Keratinocyte (primary cell): Measurements from ENCODE around the gene ARHGAP32. TPM values are rescaled to one million over a fixed set of nuclear protein-coding genes. Genes with fewer than 3 reads are reported as not detected.

ENCODE experiments used
- DNase-seq: peaks from one replicate; pipeline ENCODE4 v3.0.0-alpha.2; 2011; ENCODE audit warnings: low read depth, missing footprints, low spot score
- FAIRE-seq: peaks from 2 replicates; lab custom pipeline; 2011; peaks lifted over from hg19 to GRCh38; lab: Jason Lieb, UNC
- H2AFZ ChIP-seq: 2 replicates; pipeline ENCODE4 v1.6.0; 2012; ENCODE audit warnings: low read length, control low read depth, inconsistent platforms; ENCODE audit not compliant: control insufficient read depth
- H3K27ac ChIP-seq: 2 replicates; pipeline ENCODE4 v1.5.1; 2011; ENCODE audit warnings: low read length; ENCODE audit not compliant: control insufficient read depth, insufficient read depth
- H3K27me3 ChIP-seq: 3 replicates; pipeline ENCODE4 v1.6.0; 2011; ENCODE audit warnings: low read length; ENCODE audit not compliant: control insufficient read depth, insufficient read depth; ENCODE audit errors: extremely low read depth
- H3K36me3 ChIP-seq, 2 experiments: 2 replicates in 1 of 2; 3 replicates in 1 of 2; pipeline ENCODE4 v1.5.1; 2011; ENCODE audit warnings: low read length in 2 of 2, mild to moderate bottlenecking in 1 of 2; ENCODE audit not compliant: control insufficient read depth in 2 of 2, insufficient read depth in 2 of 2; ENCODE audit errors: extremely low read depth in 1 of 2
- H3K4me1 ChIP-seq: 3 replicates; pipeline ENCODE4 v1.5.1; 2011; ENCODE audit warnings: low read length; ENCODE audit not compliant: control insufficient read depth, insufficient read depth; ENCODE audit errors: extremely low read depth
- H3K4me2 ChIP-seq: 3 replicates; pipeline ENCODE4 v1.6.0; 2011; ENCODE audit warnings: low read depth, low read length; ENCODE audit not compliant: control insufficient read depth, insufficient read depth; ENCODE audit errors: extremely low read depth
- H3K4me3 ChIP-seq, 3 experiments: fragments of 200-600 bp in 1 of 3; sonication (generic) in 1 of 3; 2 replicates in 2 of 3; 3 replicates in 1 of 3; pipeline ENCODE4 v1.5.1; 2011 to 2016; ENCODE audit warnings: low read length in 3 of 3, mild to moderate bottlenecking in 3 of 3, control low read depth in 2 of 3, inconsistent platforms in 1 of 3, low read depth in 1 of 3, mixed read lengths in 1 of 3, mixed run types in 1 of 3, moderate library complexity in 1 of 3; ENCODE audit not compliant: control insufficient read depth in 2 of 3, insufficient read depth in 2 of 3; ENCODE audit errors: extremely low read depth in 1 of 3
- H3K79me2 ChIP-seq: 2 replicates; pipeline ENCODE4 v1.6.0; 2012; ENCODE audit warnings: low read length; ENCODE audit not compliant: control insufficient read depth, insufficient read depth
- H3K9ac ChIP-seq: 3 replicates; pipeline ENCODE4 v1.6.0; 2011; ENCODE audit warnings: low read length; ENCODE audit not compliant: control insufficient read depth, insufficient read depth; ENCODE audit errors: extremely low read depth
- H3K9me1 ChIP-seq: 3 replicates; pipeline ENCODE4 v1.6.0; 2011; ENCODE audit warnings: low read length; ENCODE audit not compliant: control insufficient read depth, insufficient read depth; ENCODE audit errors: extremely low read depth
- H3K9me3 ChIP-seq: 2 replicates; pipeline ENCODE4 v1.5.1; 2012; ENCODE audit warnings: low read depth, low read length; ENCODE audit not compliant: control insufficient read depth
- H4K20me1 ChIP-seq: 3 replicates; pipeline ENCODE4 v1.6.0; 2011; ENCODE audit warnings: low read length; ENCODE audit not compliant: control insufficient read depth, insufficient read depth; ENCODE audit errors: extremely low read depth
- CTCF ChIP-seq, 3 experiments: IDR thresholded peaks in 1 of 3; conservative IDR thresholded peaks in 1 of 3; optimal IDR thresholded peaks in 1 of 3; 2 replicates in 2 of 3; 3 replicates in 1 of 3; pipeline versions ENCODE3 to v1.5.1; 2011; ENCODE audit warnings: low read length in 3 of 3, mild to moderate bottlenecking in 3 of 3, moderate library complexity in 2 of 3, control low read depth in 1 of 3, inconsistent platforms in 1 of 3; ENCODE audit not compliant: insufficient read depth in 2 of 3; ENCODE audit errors: extremely low read depth in 1 of 3
- EZH2 ChIP-seq: IDR thresholded peaks from one replicate; pipeline ENCODE4 v1.6.1; 2012; ENCODE audit warnings: inconsistent platforms, mild to moderate bottlenecking, low read length, moderate library complexity
- dilution Hi-C: fragments of 300-500 bp; cut with MboI; formaldehyde crosslinking; loops from one replicate; pipeline ENCODE4 v1.7.0; 2020; ENCODE audit warnings: low sequenced_read_pairs; ENCODE audit not compliant: extremely low pct_ligation_motif_present
- polyA plus RNA-seq, 5 experiments: library from polyadenylated mRNA; depleted of rRNA in 3 of 5; stranded (reverse) in 3 of 5; stranded (forward) in 1 of 5; unstranded in 1 of 5; fragments of >200 nt; gene quantifications; 1 replicate in 1 of 5; 2 replicates in 3 of 5; 3 replicates in 1 of 5; pipeline versions ENCODE4 v1.2.1 to v1.2.3, GENCODE V29; 2011 to 2012; ENCODE audit warnings: missing spikeins in 2 of 5, low read depth in 1 of 5, low replicate concordance in 1 of 5

Gene ARHGAP32
- polyA plus RNA-seq, 1 donor (not counting 4 experiments of a cell fraction or from before 2014, with no cell fraction given), result 10.8 TPM

- no peaks in the 10 kb centered on the region for H3K27me3 ChIP-seq
- no peaks in the 10 kb centered on the region for H3K9me1 ChIP-seq
- no peak for TF ChIP-seq EZH2
- no peak for TF ChIP-seq CTCF (optimal IDR thresholded peaks at IDR 0.05 in 1 of 3, IDR thresholded peaks at IDR 0.05 in 1 of 3, conservative IDR thresholded peaks at IDR 0.05 in 1 of 3; ENCODE audit: extremely low read depth in 1 of 3, insufficient read depth in 2 of 3, low read length in 3 of 3)
- DNase-seq (no peak), FAIRE-seq (no peak)
- H3K4me3 ChIP-seq, result no peak overlapping the region
- no peak overlapping the region for H3K9ac ChIP-seq
- no peaks in the 10 kb centered on the region for H4K20me1 ChIP-seq
- no peaks in the 10 kb centered on the region for H3K9me3 ChIP-seq
- no peak overlapping the region for H2AFZ ChIP-seq
- no peak overlapping the region for H3K4me2 ChIP-seq
- no peaks in the 10 kb centered on the region for H3K79me2 ChIP-seq
- no peak overlapping the region for H3K27ac ChIP-seq
- dilution Hi-C loops, result no loop called here
- H3K36me3 ChIP-seq, result peaks cover 3 to 6% of the 10 kb centered on the region in 2 experiments
- peaks cover 10% of the 10 kb centered on the region for H3K4me1 ChIP-seq
Observed at GRCh38 chr11:129066229-129066628, 125.9 kb downstream of the ARHGAP32 start.

- no peak overlapping the region for H3K9ac ChIP-seq
- no peaks in the 10 kb centered on the region for H3K27me3 ChIP-seq
- dilution Hi-C loops, result no loop called here
- H4K20me1 ChIP-seq, result no peaks in the 10 kb centered on the region
- FAIRE-seq (no peak), DNase-seq (no peak)
- peaks cover 3 to 6% of the 10 kb centered on the region in 2 experiments for H3K36me3 ChIP-seq
- no peak overlapping the region for H3K27ac ChIP-seq
- no peak overlapping the region for H2AFZ ChIP-seq
- no peaks in the 10 kb centered on the region for H3K79me2 ChIP-seq
- H3K4me2 ChIP-seq, result no peak overlapping the region
- no peak overlapping the region for H3K4me3 ChIP-seq
- no peaks in the 10 kb centered on the region for H3K9me1 ChIP-seq
- TF ChIP-seq EZH2 (no peak), CTCF (optimal IDR thresholded peaks at IDR 0.05 in 1 of 3, IDR thresholded peaks at IDR 0.05 in 1 of 3, conservative IDR thresholded peaks at IDR 0.05 in 1 of 3; ENCODE audit: extremely low read depth in 1 of 3, insufficient read depth in 2 of 3, low read length in 3 of 3) (no peak)
- H3K9me3 ChIP-seq, result no peaks in the 10 kb centered on the region
- peaks cover 12% of the 10 kb centered on the region for H3K4me1 ChIP-seq
Observed at GRCh38 chr11:129063118-129063517, 129.0 kb downstream of the ARHGAP32 start.
